Raji (cell line): ENCODE data around the gene BRD1.

Experiments
- POLR2A ChIP-seq: IDR thresholded peaks from 2 replicates; pipeline ENCODE4 v1.6.1; 2011; ENCODE audit warnings: low read depth, low read length, control low read depth; ENCODE audit not compliant: insufficient read depth

Gene BRD1

GRCh38 chr22:49800408-49801238 is 27.1 kb downstream of the BRD1 start:
- TF ChIP-seq POLR2A = no peak

- TF ChIP-seq POLR2A = no peak
These were observed 28.1 kb downstream of the BRD1 start for GRCh38 chr22:49799431-49800075.

GRCh38 chr22:49798486-49799151 is 29.1 kb downstream of the BRD1 start:
- no peak for TF ChIP-seq POLR2A

DNA sequence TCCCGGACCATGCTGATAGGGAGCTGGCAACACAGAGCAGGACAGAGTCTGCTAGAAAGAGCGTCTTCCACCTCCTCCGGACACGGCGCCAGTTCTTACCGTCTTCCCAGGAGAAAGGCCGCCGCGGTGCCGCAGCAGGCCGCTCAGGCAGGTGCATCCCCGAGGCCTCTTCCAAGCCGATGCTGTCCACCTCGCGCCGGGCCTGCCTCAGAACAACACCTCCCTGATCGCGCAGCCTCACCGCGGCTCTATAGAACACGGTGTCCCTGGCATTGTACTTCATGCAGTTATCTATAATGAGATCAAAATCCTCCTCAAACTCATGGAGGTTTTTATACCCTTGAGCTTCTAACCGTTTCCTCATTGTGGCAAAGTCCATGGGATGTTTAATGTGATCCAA is 30.0 kb downstream of the BRD1 start:
- TF ChIP-seq POLR2A = no peak

DNA sequence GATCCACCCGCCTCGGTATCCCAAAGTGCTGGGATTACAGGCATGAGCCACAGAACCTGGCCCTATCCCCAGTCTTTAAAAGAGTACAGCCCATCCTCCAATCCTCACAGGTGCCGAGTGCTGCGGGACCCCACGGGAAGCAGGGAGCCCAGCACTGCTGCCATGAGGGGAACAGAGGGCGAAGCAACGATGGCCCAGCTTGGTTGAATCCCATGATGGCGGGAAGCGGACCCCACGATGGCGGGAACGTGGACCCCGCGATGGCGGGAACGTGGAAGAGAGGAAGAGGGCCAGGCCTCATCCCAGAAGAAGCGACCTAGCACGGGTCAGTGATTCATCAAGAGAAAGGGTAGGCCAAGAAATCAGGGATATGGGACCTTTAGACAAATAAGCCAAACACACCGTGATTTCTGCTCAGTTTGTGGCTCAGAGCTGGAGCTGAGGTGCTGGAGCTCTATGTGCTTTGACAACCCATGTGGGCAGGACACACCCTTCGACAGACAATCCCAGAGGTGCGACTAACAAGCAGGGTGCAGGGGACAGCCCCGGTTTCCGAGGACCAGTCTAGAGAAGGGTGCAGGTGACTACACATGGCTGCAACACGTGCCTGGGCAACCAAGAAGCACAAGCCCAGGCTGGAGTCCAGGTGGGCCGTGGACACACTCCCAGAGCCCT is 30.9 kb downstream of the BRD1 start:
- TF ChIP-seq POLR2A = no peak

- TF ChIP-seq POLR2A = no peak
These were observed 32.2 kb downstream of the BRD1 start for GRCh38 chr22:49795521-49795920.

DNA sequence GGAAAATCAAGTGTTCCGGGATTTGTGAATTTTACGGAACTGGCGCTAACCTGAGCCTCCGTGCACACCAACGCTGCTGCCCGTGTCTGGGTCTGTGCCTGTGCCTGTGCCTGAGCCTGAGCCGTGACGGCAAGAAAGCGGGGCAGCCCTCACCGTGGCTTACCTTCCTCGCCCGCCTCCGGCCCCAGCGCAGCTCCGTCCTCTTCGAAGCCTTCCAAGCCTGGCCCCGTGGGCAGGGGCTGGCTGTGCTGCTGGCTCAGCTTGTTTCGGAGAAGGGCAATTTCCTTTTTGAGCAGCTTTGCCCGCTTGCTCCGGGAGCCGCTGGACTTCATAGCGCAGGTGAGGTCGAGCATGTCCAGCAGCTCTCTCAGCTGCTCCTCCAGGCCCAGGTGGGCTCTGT is 33.8 kb downstream of the BRD1 start:
- no peak for TF ChIP-seq POLR2A

- TF ChIP-seq POLR2A = no peak
These were observed 34.4 kb downstream of the BRD1 start for GRCh38 chr22:49793296-49793695.

- no peak for TF ChIP-seq POLR2A
These were observed 35.6 kb downstream of the BRD1 start for GRCh38 chr22:49792107-49792506.

DNA sequence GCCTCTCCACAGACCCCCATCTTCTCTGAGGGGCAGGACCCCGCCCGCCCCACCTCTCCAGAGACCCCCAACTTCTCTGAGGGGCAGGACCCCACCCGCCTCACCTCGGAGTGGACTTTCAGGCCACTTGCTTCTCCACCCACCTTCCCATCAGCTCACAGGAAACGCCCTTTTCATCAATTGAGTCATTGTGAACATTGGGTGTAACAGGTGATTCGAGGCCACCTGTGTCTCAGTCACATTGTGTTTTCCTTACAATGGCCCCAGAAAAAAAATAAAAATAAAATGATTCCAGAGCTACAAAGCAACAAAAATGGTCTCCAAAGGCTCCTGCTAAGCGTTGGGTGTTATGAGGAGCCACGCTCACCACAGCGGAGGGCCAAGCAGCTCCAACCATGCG is 36.0 kb downstream of the BRD1 start:
- TF ChIP-seq POLR2A = no peak

DNA sequence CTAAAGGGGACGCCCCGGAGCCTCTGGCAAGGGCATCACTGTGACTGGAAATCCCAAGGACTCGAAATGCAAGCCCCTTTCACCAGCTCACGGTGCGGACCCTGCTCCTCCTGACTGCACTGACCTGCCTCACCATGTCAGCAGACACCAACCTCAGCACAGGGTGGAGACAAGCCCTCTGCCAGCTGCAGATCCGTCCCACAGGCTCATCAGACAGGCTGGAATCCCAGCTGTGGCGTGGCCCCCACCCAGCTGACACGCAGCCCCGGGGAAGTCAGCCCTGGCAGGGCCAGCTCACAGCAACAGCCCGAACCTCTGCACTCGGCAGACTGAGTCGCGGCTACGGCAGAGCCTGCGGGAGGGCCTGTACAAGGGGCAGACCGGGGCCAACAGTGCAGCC is 36.8 kb downstream of the BRD1 start:
- no peak for TF ChIP-seq POLR2A

- TF ChIP-seq POLR2A = no peak
These were observed 38.2 kb downstream of the BRD1 start for GRCh38 chr22:49789289-49790141.

GRCh38 chr22:49788504-49788903 is 39.2 kb downstream of the BRD1 start:
- TF ChIP-seq POLR2A = no peak

GRCh38 chr22:49787861-49788260 is 39.8 kb downstream of the BRD1 start:
- no peak for TF ChIP-seq POLR2A
